HG03108 (cell line): Measurements from ENCODE around the gene OR2A14.
"Not testable (repeated sequence)": the region's sequence is repeated elsewhere in the genome, so short reads cannot be mapped to it uniquely, and the experiment has no call there.

Source experiments
- ATAC-seq: cut with Tn5 transposase; IDR thresholded peaks from one replicate; pipeline ENCODE4 v1.9.1; 2021; ENCODE audit warnings: moderate library complexity; ENCODE audit not compliant: unreplicated experiment

OR2A14 gene

GRCh38 chr7:144148224-144148827 lies 25.4 kb downstream of the OR2A14 start:
- no peak for ATAC-seq

- no peak for ATAC-seq
These were observed 35.9 kb downstream of the OR2A14 start for GRCh38 chr7:144158861-144159260.

- ATAC-seq, result no peak
These were observed 41.8 kb downstream of the OR2A14 start for GRCh38 chr7:144164784-144165183.

GRCh38 chr7:144171594-144172350 lies 48.8 kb downstream of the OR2A14 start:
- not testable (repeated sequence) for ATAC-seq

GRCh38 chr7:144174613-144175012 lies 51.6 kb downstream of the OR2A14 start:
- no peak for ATAC-seq

- ATAC-seq, result peak; percentile 87
These were observed 55.6 kb downstream of the OR2A14 start for GRCh38 chr7:144178380-144179164.

GRCh38 chr7:144179165-144179479 lies 56.1 kb downstream of the OR2A14 start:
- peak; percentile 49 for ATAC-seq
